Measurements from ENCODE around the gene SKOR1.

DNA sequence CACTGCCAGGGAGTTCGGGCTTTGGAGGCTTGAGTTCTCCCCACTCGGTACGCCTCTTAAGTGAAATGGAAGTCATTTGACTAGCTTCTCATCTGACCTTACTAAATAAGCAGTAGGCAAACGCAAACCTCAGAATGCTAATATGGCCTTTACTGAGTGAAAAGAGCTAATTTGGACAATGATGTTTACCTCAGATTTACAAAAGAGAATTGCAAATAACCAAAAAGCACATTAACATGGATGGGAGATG lies 16.1 kb downstream of the SKOR1 start:
- no peak for TF ChIP-seq POLR2A (IDR thresholded peaks at IDR 0.05)
- no peak for TF ChIP-seq CTCF (IDR thresholded peaks at IDR 0.05)
